GM10248 (cell line): ENCODE results near the gene STK40.
A peak's percentile ranks its signal among the peaks of the same experiment; 100 is the strongest.

Experiments
- CTCF ChIA-PET: fragments of 300-600 bp; sonication (Branson Sonifier 250); formaldehyde crosslinking; extraction: SDS; loops from one replicate; lab custom pipeline; 2021; ENCODE audit warnings: antibody characterized with exemption; lab: Yijun Ruan, JAX
- POLR2A ChIA-PET: fragments of 350-650 bp; sonication (Branson Sonifier 250); formaldehyde crosslinking; extraction: SDS; loops from one replicate; lab custom pipeline; 2020; ENCODE audit warnings: antibody characterized with exemption; lab: Yijun Ruan, JAX
- DNase-seq: peaks from one replicate; pipeline ENCODE4 v3.0.0; 2012; ENCODE audit errors: extremely low spot score
- CTCF ChIP-seq: IDR thresholded peaks from 2 replicates; pipeline ENCODE4 v1.5.1; 2012; ENCODE audit warnings: mild to moderate bottlenecking, low read depth; ENCODE audit errors: extremely low read depth, missing control alignments, control extremely low read depth

Gene STK40

GRCh38 chr1:36389999-36390398, 4.3 kb upstream of the STK40 start:
- CTCF ChIA-PET, result interaction anchor here (1.7 to 1.9 kb wide), 4 partner anchors 7 to 240 kb away, joined by 3 to 6 read pairs (median 4); partner anchors contain the start of gene LSM10
- POLR2A ChIA-PET, result no interaction called here
- TF ChIP-seq CTCF, result no peak
- no peak for DNase-seq

- DNase-seq, result no peak
- POLR2A ChIA-PET, result no interaction called here
- CTCF ChIA-PET, result interaction anchor here (0.9 to 1.9 kb wide), 4 partner anchors 8 to 164 kb away, joined by 3 to 6 read pairs (median 4); partner anchors contain the start of gene LSM10
- TF ChIP-seq CTCF, result no peak
Observed at GRCh38 chr1:36389261-36389660, 3.5 kb upstream of the STK40 start.

- ChIA-PET POLR2A (interaction anchor here (0.5 to 1.7 kb wide), 7 partner anchors 8 to 245 kb away, joined by 3 to 15 read pairs (median 8); partner anchors contain the start of genes LSM10 and MRPS15), CTCF (interaction anchor here (0.8 to 2.1 kb wide), 9 partner anchors 9 to 163 kb away, joined by 3 to 17 read pairs (median 4); partner anchors contain the start of gene THRAP3)
- DNase-seq, result no peak
- TF ChIP-seq CTCF, result no peak
Observed at GRCh38 chr1:36387141-36387949, 1.6 kb upstream of the STK40 start.

GRCh38 chr1:36386265-36387140, 779 bp upstream of the STK40 start:
- TF ChIP-seq CTCF, result no peak
- ChIA-PET POLR2A (interaction anchor here (0.6 to 1.7 kb wide), 9 partner anchors 8 to 78 kb away, joined by 3 to 15 read pairs (median 4); partner anchors contain the start of genes LSM10 and MRPS15), CTCF (interaction anchor here (0.7 to 2.1 kb wide), 11 partner anchors 10 to 162 kb away, joined by 3 to 17 read pairs (median 4); partner anchors contain the start of genes EVA1B and THRAP3)
- peak; percentile 88 for DNase-seq

GRCh38 chr1:36384542-36385409, 948 bp downstream of the STK40 start:
- CTCF ChIA-PET, result interaction anchor here (1.0 to 2.2 kb wide), 7 partner anchors 9 to 299 kb away, joined by 3 to 12 read pairs (median 4); partner anchors contain the start of gene TRAPPC3
- no peak for TF ChIP-seq CTCF
- DNase-seq, result no peak
- POLR2A ChIA-PET, result interaction anchor here (0.8 to 1.0 kb wide), 2 partner anchors 29 to 78 kb away, joined by 3 read pairs; no protein-coding TSS in a partner anchor
